OCI-LY3 (cell line): ENCODE measurements around the gene ABI1.

Experiments
- CTCF ChIP-seq: fragments of 200-600, 300-600 bp; sonication (generic); IDR thresholded peaks from 2 replicates; pipeline ENCODE4 v1.5.1; 2014; ENCODE audit warnings: antibody characterized with exemption, low read length, low read depth
- EZH2phosphoT487 ChIP-seq: fragments of 200-600 bp; shearing (Covaris generic); IDR thresholded peaks from 2 replicates; pipeline ENCODE4 v1.6.1; 2018; ENCODE audit warnings: antibody characterized with exemption, mixed run types, low read depth

DNA sequence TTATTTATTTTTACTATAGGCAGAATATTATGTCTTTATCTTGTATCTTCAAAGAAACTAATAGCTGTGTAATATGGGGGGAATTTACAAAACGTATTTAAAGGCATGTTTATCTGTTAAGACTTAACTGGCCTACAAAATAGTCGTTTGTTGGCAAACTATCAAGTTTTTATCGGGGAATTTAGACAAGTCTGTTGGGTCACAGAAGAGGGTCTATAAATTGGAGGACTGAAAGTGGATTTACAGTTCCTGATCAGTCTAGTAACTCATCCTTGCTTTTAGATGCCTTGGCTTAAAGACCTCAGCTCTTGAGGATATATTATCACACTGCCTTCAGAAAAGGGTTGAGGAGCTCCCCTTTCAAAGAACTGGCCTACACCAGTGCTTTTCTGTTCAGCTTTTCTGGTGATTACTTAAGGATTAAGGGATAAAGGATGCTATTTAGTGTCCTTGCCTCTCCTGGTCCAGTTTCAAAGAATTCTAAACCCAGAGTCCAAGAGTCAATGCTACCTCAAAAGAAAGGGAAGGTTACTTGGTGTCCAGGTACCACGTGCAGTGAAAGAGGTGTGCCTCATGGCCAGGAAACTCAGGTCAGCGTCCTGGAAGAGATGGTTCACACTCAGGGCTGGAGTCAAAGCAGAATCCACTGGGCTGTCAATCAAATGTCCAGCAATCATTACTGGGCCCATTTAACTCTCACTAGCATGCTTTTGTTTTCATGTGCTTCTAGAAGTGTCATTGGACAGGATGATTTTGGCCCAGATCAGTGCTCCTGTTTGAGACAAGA is 42.9 kb upstream of the ABI1 start:
- no peak for TF ChIP-seq CTCF
- no peak for TF ChIP-seq EZH2phosphoT487
